Panc1 (cell line): Measurements from ENCODE around the gene PAX3. TPM values are rescaled to one million over a fixed set of nuclear protein-coding genes. Genes with fewer than 3 reads are reported as not detected.

Source experiments
- ATAC-seq: fragments of 200-7000 bp; cut with Tn5 transposase; 2 replicates; pipeline ENCODE4 v1.9.1; 2020; ENCODE audit warnings: mild to moderate bottlenecking, moderate library complexity
- BruUV-seq: library from RNA; stranded (reverse); fragments of 400-500 nt; replicated peaks from 2 replicates; lab custom pipeline; 2021; lab: Mats Ljungman, UMichigan
- CTCF ChIA-PET: fragments of 300-600 bp; sonication (Branson Sonifier 250); formaldehyde crosslinking; loops from one replicate; lab custom pipeline; 2022; ENCODE audit warnings: antibody characterized with exemption; lab: Charles Lee
- POLR2A ChIA-PET: fragments of 300-600 bp; sonication (Branson Sonifier 250); formaldehyde crosslinking; loops from one replicate; lab custom pipeline; 2022; ENCODE audit warnings: antibody characterized with exemption; lab: Charles Lee
- DNase-seq: peaks from one replicate; pipeline ENCODE4 v3.0.0-alpha.2; 2010; ENCODE audit warnings: low read depth, low spot score
- H3K27ac ChIP-seq: 2 replicates; pipeline ENCODE4 v1.5.1; 2011; ENCODE audit warnings: mild to moderate bottlenecking, low read length, inconsistent platforms
- H3K27me3 ChIP-seq: fragments of 200-500 bp; sonication (Bioruptor generic); 2 replicates; pipeline ENCODE4 v1.6.0; 2014; ENCODE audit warnings: low read length, inconsistent platforms; ENCODE audit not compliant: control insufficient read depth, insufficient read depth
- H3K36me3 ChIP-seq: fragments of 200-500 bp; sonication (Bioruptor generic); 2 replicates; pipeline ENCODE4 v1.5.1; 2014; ENCODE audit warnings: inconsistent platforms, mild to moderate bottlenecking, low read length, moderate library complexity; ENCODE audit not compliant: control insufficient read depth, insufficient read depth
- H3K4me1 ChIP-seq: 2 replicates; pipeline ENCODE4 v1.5.1; 2011; ENCODE audit warnings: inconsistent platforms, mild to moderate bottlenecking, low read length, moderate library complexity; ENCODE audit not compliant: control insufficient read depth, insufficient read depth
- H3K4me3 ChIP-seq, 2 experiments: 2 replicates each; pipeline ENCODE4 v1.5.1; 2011 to 2012; ENCODE audit warnings: low read depth in 2 of 2, low read length in 2 of 2, mild to moderate bottlenecking in 2 of 2, inconsistent platforms in 1 of 2, moderate library complexity in 1 of 2
- H3K9me3 ChIP-seq: fragments of 200-500 bp; sonication (Bioruptor generic); 2 replicates; pipeline ENCODE4 v1.5.1; 2014; ENCODE audit warnings: low read depth, mild to moderate bottlenecking, inconsistent platforms, low read length, moderate library complexity; ENCODE audit not compliant: control insufficient read depth, insufficient read depth
- POLR2AphosphoS5 ChIP-seq: IDR thresholded peaks from 2 replicates; pipeline ENCODE4 v1.6.1; 2012; ENCODE audit warnings: mild to moderate bottlenecking, low read depth, low read length, moderate library complexity
- SIN3A ChIP-seq: IDR thresholded peaks from 2 replicates; pipeline ENCODE4 v1.6.1; 2012; ENCODE audit warnings: low read depth, mild to moderate bottlenecking, low read length, moderate library complexity, borderline replicate concordance; ENCODE audit not compliant: insufficient read depth
- TCF7L2 ChIP-seq: IDR thresholded peaks from 2 replicates; pipeline ENCODE4 v1.6.1; 2011; ENCODE audit warnings: mild to moderate bottlenecking, low read depth, low read length, inconsistent platforms
- in situ Hi-C: cut with HindIII; loops from 2 replicates; pipeline ENCODE4 v1.10.0; 2016; ENCODE audit warnings: low sequenced_read_pairs, low pct_unique_long_range_greater_than_20kb
- intact Hi-C: fragments of 100-400 bp; cut with micrococcal nuclease; formaldehyde crosslinking; loops from one replicate; pipeline ENCODE4 v1.10.0; 2022; ENCODE audit not compliant: unreplicated experiment
- total RNA-seq: library from RNA; stranded (reverse); gene quantifications from one replicate; pipeline ENCODE4 v1.2.1, GENCODE V29; 2021; ENCODE audit not compliant: unreplicated experiment
- TF ChIP-seq, protein P1 (sequence below): fragments of 450-650 bp; IDR thresholded peaks from 2 replicates; pipeline ENCODE4 v1.5.1; 2017; ENCODE audit warnings: mild to moderate bottlenecking
- TF ChIP-seq, protein P2 (sequence below), 2 experiments: IDR thresholded peaks; 2 replicates each; pipeline ENCODE4 v1.6.1; 2011 to 2012; ENCODE audit warnings: low read depth in 2 of 2, control low read depth in 1 of 2, low read length in 1 of 2, mild to moderate bottlenecking in 1 of 2, moderate library complexity in 1 of 2; ENCODE audit not compliant: insufficient read depth in 1 of 2

The PAX3 gene
- total RNA-seq, 1 experiment from 2014 or later: not detected

DNA sequence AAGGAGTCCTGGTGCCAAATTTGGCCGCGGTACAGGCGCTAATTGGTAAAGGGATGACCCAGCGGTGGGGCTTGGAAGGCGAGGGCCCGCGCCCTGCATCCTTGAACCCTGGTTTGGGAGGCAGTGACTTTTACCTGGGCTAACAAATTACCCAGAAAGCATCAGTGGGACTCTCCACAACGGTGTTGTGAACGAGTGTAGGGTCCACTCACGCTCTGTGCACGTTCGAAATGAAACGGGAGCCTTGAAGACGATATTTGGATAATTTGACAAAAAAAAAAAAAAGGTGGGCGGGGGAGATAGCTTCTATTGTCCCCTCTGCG, 3.0 kb upstream of the PAX3 start:
- ATAC-seq (no peak), DNase-seq (no peak)
- no TSS peak for BruUV-seq
- H3K27ac ChIP-seq: no peak overlapping the region
- H3K27me3 ChIP-seq: peaks cover 27% of the 10 kb centered on the region; the same call in 1 of the 2 replicates
- no peak overlapping the region for H3K4me3 ChIP-seq
- POLR2A ChIA-PET: no interaction called here
- H3K4me1 ChIP-seq: peaks cover 11% of the 10 kb centered on the region
- no peak for TF ChIP-seq SIN3A
- TF ChIP-seq POLR2AphosphoS5: no peak
- TF ChIP-seq, protein P1, sequence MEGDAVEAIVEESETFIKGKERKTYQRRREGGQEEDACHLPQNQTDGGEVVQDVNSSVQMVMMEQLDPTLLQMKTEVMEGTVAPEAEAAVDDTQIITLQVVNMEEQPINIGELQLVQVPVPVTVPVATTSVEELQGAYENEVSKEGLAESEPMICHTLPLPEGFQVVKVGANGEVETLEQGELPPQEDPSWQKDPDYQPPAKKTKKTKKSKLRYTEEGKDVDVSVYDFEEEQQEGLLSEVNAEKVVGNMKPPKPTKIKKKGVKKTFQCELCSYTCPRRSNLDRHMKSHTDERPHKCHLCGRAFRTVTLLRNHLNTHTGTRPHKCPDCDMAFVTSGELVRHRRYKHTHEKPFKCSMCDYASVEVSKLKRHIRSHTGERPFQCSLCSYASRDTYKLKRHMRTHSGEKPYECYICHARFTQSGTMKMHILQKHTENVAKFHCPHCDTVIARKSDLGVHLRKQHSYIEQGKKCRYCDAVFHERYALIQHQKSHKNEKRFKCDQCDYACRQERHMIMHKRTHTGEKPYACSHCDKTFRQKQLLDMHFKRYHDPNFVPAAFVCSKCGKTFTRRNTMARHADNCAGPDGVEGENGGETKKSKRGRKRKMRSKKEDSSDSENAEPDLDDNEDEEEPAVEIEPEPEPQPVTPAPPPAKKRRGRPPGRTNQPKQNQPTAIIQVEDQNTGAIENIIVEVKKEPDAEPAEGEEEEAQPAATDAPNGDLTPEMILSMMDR: no peak
- no peak for TF ChIP-seq TCF7L2
- TF ChIP-seq, protein P2, sequence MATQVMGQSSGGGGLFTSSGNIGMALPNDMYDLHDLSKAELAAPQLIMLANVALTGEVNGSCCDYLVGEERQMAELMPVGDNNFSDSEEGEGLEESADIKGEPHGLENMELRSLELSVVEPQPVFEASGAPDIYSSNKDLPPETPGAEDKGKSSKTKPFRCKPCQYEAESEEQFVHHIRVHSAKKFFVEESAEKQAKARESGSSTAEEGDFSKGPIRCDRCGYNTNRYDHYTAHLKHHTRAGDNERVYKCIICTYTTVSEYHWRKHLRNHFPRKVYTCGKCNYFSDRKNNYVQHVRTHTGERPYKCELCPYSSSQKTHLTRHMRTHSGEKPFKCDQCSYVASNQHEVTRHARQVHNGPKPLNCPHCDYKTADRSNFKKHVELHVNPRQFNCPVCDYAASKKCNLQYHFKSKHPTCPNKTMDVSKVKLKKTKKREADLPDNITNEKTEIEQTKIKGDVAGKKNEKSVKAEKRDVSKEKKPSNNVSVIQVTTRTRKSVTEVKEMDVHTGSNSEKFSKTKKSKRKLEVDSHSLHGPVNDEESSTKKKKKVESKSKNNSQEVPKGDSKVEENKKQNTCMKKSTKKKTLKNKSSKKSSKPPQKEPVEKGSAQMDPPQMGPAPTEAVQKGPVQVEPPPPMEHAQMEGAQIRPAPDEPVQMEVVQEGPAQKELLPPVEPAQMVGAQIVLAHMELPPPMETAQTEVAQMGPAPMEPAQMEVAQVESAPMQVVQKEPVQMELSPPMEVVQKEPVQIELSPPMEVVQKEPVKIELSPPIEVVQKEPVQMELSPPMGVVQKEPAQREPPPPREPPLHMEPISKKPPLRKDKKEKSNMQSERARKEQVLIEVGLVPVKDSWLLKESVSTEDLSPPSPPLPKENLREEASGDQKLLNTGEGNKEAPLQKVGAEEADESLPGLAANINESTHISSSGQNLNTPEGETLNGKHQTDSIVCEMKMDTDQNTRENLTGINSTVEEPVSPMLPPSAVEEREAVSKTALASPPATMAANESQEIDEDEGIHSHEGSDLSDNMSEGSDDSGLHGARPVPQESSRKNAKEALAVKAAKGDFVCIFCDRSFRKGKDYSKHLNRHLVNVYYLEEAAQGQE (IDR thresholded peaks at IDR 0.05; ENCODE audit: insufficient read depth in 1 of 2, low read depth in 2 of 2, low read length in 1 of 2): no peak
- in situ Hi-C loops (no loop called here), intact Hi-C loops (no loop called here)
- CTCF ChIA-PET: no interaction called here
- H3K9me3 ChIP-seq: no peaks in the 10 kb centered on the region
- H3K36me3 ChIP-seq: no peaks in the 10 kb centered on the region; the same call in 1 of the 2 replicates

DNA sequence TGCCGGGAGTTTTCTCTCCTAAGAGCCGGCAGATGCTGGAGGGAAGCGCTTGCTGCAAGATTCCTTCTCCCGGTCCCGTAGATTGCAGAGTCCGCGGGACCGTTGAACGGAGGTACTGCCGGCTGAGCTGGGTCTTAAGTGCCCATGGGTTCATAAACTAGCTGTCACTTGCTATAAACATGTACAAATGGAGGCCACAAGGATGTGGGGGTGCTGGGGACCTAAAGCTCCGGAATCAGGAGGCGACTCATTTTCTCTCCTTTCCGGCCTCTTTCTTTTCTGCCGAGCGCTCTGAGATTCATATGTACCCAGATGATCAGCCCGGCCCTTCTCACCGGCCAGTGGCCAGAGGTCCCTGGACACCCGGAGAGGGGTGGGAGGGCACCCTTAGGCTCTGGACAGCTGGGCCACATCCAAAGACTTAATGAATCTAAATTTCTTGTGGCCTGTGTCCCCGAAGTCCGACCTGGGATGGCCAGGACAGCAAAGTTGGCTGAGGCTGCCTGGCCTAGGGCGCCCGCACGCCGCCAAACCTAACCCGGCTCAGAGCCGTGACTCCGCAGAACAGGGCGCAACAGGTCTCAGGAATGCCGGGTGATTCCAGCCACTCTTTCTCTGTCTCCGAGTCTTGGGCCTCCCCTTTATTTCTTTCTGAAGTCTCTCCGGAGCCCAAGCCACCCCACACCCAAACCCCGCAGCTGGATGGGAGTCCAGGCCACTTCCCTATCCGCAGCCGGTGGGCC, 2.4 kb upstream of the PAX3 start:
- in situ Hi-C loops: no loop called here
- no peaks in the 10 kb centered on the region for H3K36me3 ChIP-seq
- ATAC-seq: no peak
- peaks cover 6% of the 10 kb centered on the region for H3K4me1 ChIP-seq
- POLR2A ChIA-PET: no interaction called here
- CTCF ChIA-PET: no interaction called here
- no peak overlapping the region for H3K27ac ChIP-seq
- H3K27me3 ChIP-seq: peaks cover 21% of the 10 kb centered on the region; the same call in 1 of the 2 replicates
- BruUV-seq: no TSS peak
- DNase-seq: no peak
- no peaks in the 10 kb centered on the region for H3K9me3 ChIP-seq
- no peak overlapping the region for H3K4me3 ChIP-seq
- intact Hi-C loops: no loop called here
- TF ChIP-seq POLR2AphosphoS5: no peak
- TF ChIP-seq, protein P1: no peak
- no peak for TF ChIP-seq TCF7L2
- TF ChIP-seq, protein P2 (IDR thresholded peaks at IDR 0.05; ENCODE audit: insufficient read depth in 1 of 2, low read depth in 2 of 2, low read length in 1 of 2): no peak
- no peak for TF ChIP-seq SIN3A
